GM18505 (cell line): ENCODE data around the gene HOXD9.

ENCODE experiments used
- ATAC-seq: cut with Tn5 transposase; IDR thresholded peaks from one replicate; pipeline ENCODE4 v1.9.1; 2021; ENCODE audit not compliant: unreplicated experiment
- POLR2A ChIP-seq: IDR thresholded peaks from 4 replicates; pipeline ENCODE4 v1.6.1; 2011; ENCODE audit warnings: borderline replicate concordance; ENCODE audit not compliant: insufficient read depth, insufficient read length; ENCODE audit errors: extremely low read depth

The HOXD9 gene

GRCh38 chr2:176124947-176125771, 2.6 kb downstream of the HOXD9 start:
- ATAC-seq: no peak
- no peak for TF ChIP-seq POLR2A

GRCh38 chr2:176125772-176126054, 3.2 kb downstream of the HOXD9 start:
- ATAC-seq: no peak
- TF ChIP-seq POLR2A: no peak

- no peak for ATAC-seq
- TF ChIP-seq POLR2A: no peak
These were observed 4.6 kb downstream of the HOXD9 start for GRCh38 chr2:176126929-176127773.

GRCh38 chr2:176127774-176128072, 5.2 kb downstream of the HOXD9 start:
- no peak for TF ChIP-seq POLR2A
- no peak for ATAC-seq

- no peak for ATAC-seq
- no peak for TF ChIP-seq POLR2A
These were observed 5.9 kb downstream of the HOXD9 start for GRCh38 chr2:176128172-176128981.

GRCh38 chr2:176128982-176129796, 6.7 kb downstream of the HOXD9 start, which contains the start of gene HOXD8:
TSS of gene HOXD8 (plus strand) at chr2:176129705. CDS start at chr2:176130367, 662 bp downstream.
- ATAC-seq: no peak
- no peak for TF ChIP-seq POLR2A

GRCh38 chr2:176129813-176130146, 7.3 kb downstream of the HOXD9 start:
- no peak for ATAC-seq
- no peak for TF ChIP-seq POLR2A

- no peak for TF ChIP-seq POLR2A
- ATAC-seq: no peak
These were observed 7.8 kb downstream of the HOXD9 start for GRCh38 chr2:176130147-176130956.

- ATAC-seq: no peak
- no peak for TF ChIP-seq POLR2A
These were observed 8.7 kb downstream of the HOXD9 start for GRCh38 chr2:176130957-176131847.

GRCh38 chr2:176131848-176132158, 9.3 kb downstream of the HOXD9 start:
- no peak for ATAC-seq
- no peak for TF ChIP-seq POLR2A
